Measurements from ENCODE around the gene ADIPOR2. TPM values are rescaled to one million over a fixed set of nuclear protein-coding genes. Genes with fewer than 3 reads are reported as not detected.

The ADIPOR2 gene
- 10 to 100 TPM; 47.6 to 50.5 TPM for total RNA-seq
- polyA plus RNA-seq = 10 to 100 TPM; 14.8 to 15.8 TPM
- long read RNA-seq, donor 1, full-length matches to known transcripts = 1 of 18 reads
- long read RNA-seq, donor 1, partial matches to known transcripts = 1 of 18 reads
- long read RNA-seq, donor 1, other reads (novel, unspliced or antisense) = 16 of 18 reads
- long read RNA-seq, donor 2, full-length matches to known transcripts = 1 of 8 reads
- long read RNA-seq, donor 2, partial matches to known transcripts = 0 of 8 reads
- long read RNA-seq, donor 2, other reads (novel, unspliced or antisense) = 7 of 8 reads

GRCh38 chr12:1690578-1691122 lies at the start of gene ADIPOR2:
ADIPOR2 (plus strand) TSS chr12:1691070; CDS start chr12:1754344, 63,274 bp downstream.
- WGBS, 2 donors = 0 to 1% methylated on average over 57 to 59 of the region's 59 CpGs
- peak within 1 kb of the TSS; percentile 66 to 77 for H3K4me3 ChIP-seq (ENCODE audit: low read length in 2 of 2)
- peak within 1 kb of the TSS; percentile 46 to 65 for H3K27ac ChIP-seq (ENCODE audit: low read depth in 1 of 2, low read length in 2 of 2)
- no peaks in the 10 kb centered on the region for H3K4me1 ChIP-seq (ENCODE audit: control insufficient read depth in 1 of 2, insufficient read depth in 2 of 2, low read length in 2 of 2)
- no peaks in the 10 kb centered on the region for H3K27me3 ChIP-seq (ENCODE audit: control insufficient read depth in 1 of 2, insufficient read depth in 2 of 2, low read length in 1 of 2)
- intact Hi-C loops (cut with DNase I) = loop anchor here (2.0 to 10.0 kb wide), 3 partner anchors 30 to 84 kb away; no protein-coding TSS in a partner anchor
- peak; percentile 98 for DNase-seq
- H3K36me3 ChIP-seq (ENCODE audit: control insufficient read depth in 1 of 2, insufficient read depth in 2 of 2, low read length in 1 of 2) = no peaks in the 10 kb centered on the region
- no peaks in the 10 kb centered on the region for H3K9me3 ChIP-seq (ENCODE audit: control insufficient read depth, low read length)
- ATAC-seq (ENCODE audit: low FRiP score) = peak; percentile 99

- Histone ChIP-seq H3K9me3 (ENCODE audit: control insufficient read depth, low read length) (no peaks in the 10 kb centered on the region), H3K4me3 (ENCODE audit: low read length in 2 of 2) (no peak overlapping the region), H3K4me1 (ENCODE audit: control insufficient read depth in 1 of 2, insufficient read depth in 2 of 2, low read length in 2 of 2) (no peaks in the 10 kb centered on the region), H3K27ac (ENCODE audit: low read depth in 1 of 2, low read length in 2 of 2) (no peak overlapping the region), H3K27me3 (ENCODE audit: control insufficient read depth in 1 of 2, insufficient read depth in 2 of 2, low read length in 1 of 2) (no peaks in the 10 kb centered on the region), H3K36me3 (ENCODE audit: control insufficient read depth in 1 of 2, insufficient read depth in 2 of 2, low read length in 1 of 2) (no peaks in the 10 kb centered on the region)
- WGBS, 2 donors = 94 to 96% methylated on average over 7 of the region's 7 CpGs
- ATAC-seq (ENCODE audit: low FRiP score) (no peak), DNase-seq (no peak)
- intact Hi-C loops (cut with DNase I) = no loop called here
Measured at GRCh38 chr12:1642513-1642912, 48.4 kb upstream of the ADIPOR2 start.

GRCh38 chr12:1643043-1643442 lies 47.8 kb upstream of the ADIPOR2 start:
- Histone ChIP-seq H3K27me3 (ENCODE audit: control insufficient read depth in 1 of 2, insufficient read depth in 2 of 2, low read length in 1 of 2) (no peaks in the 10 kb centered on the region), H3K36me3 (ENCODE audit: control insufficient read depth in 1 of 2, insufficient read depth in 2 of 2, low read length in 1 of 2) (no peaks in the 10 kb centered on the region), H3K4me3 (ENCODE audit: low read length in 2 of 2) (no peak overlapping the region), H3K27ac (ENCODE audit: low read depth in 1 of 2, low read length in 2 of 2) (no peak overlapping the region), H3K4me1 (ENCODE audit: control insufficient read depth in 1 of 2, insufficient read depth in 2 of 2, low read length in 2 of 2) (no peaks in the 10 kb centered on the region), H3K9me3 (ENCODE audit: control insufficient read depth, low read length) (no peaks in the 10 kb centered on the region)
- WGBS, 2 donors = 92% methylated on average over 9 of the region's 9 CpGs
- ATAC-seq (ENCODE audit: low FRiP score) (no peak), DNase-seq (no peak)
- intact Hi-C loops (cut with DNase I) = no loop called here

GRCh38 chr12:1643905-1644533 lies 46.9 kb upstream of the ADIPOR2 start:
- Histone ChIP-seq H3K27ac (ENCODE audit: low read depth in 1 of 2, low read length in 2 of 2) (no peak overlapping the region), H3K4me1 (ENCODE audit: control insufficient read depth in 1 of 2, insufficient read depth in 2 of 2, low read length in 2 of 2) (no peaks in the 10 kb centered on the region)

GRCh38 chr12:1644534-1645438 lies 46.1 kb upstream of the ADIPOR2 start:
- intact Hi-C loops (cut with DNase I) = no loop called here
- Histone ChIP-seq H3K27ac (ENCODE audit: low read depth in 1 of 2, low read length in 2 of 2) (no peak overlapping the region), H3K9me3 (ENCODE audit: control insufficient read depth, low read length) (no peaks in the 10 kb centered on the region), H3K4me3 (ENCODE audit: low read length in 2 of 2) (no peak overlapping the region), H3K27me3 (ENCODE audit: control insufficient read depth in 1 of 2, insufficient read depth in 2 of 2, low read length in 1 of 2) (no peaks in the 10 kb centered on the region), H3K4me1 (ENCODE audit: control insufficient read depth in 1 of 2, insufficient read depth in 2 of 2, low read length in 2 of 2) (no peaks in the 10 kb centered on the region), H3K36me3 (ENCODE audit: control insufficient read depth in 1 of 2, insufficient read depth in 2 of 2, low read length in 1 of 2) (no peaks in the 10 kb centered on the region)
- DNase-seq (peak; percentile 91 to 92), ATAC-seq (ENCODE audit: low FRiP score) (peak; percentile 51)
- WGBS, 2 donors = 16 to 21% methylated on average over 15 of the region's 15 CpGs

More at GRCh38 chr12:1643905-1644533, 46.9 kb upstream of the ADIPOR2 start:
- DNase-seq = no peak
- H3K36me3 ChIP-seq (ENCODE audit: control insufficient read depth in 1 of 2, insufficient read depth in 2 of 2, low read length in 1 of 2) = no peaks in the 10 kb centered on the region
- no peaks in the 10 kb centered on the region for H3K27me3 ChIP-seq (ENCODE audit: control insufficient read depth in 1 of 2, insufficient read depth in 2 of 2, low read length in 1 of 2)
- WGBS, 2 donors = 16 to 28% methylated on average over 7 of the region's 7 CpGs
- no peaks in the 10 kb centered on the region for H3K9me3 ChIP-seq (ENCODE audit: control insufficient read depth, low read length)
- ATAC-seq (ENCODE audit: low FRiP score) = peak; percentile 39
- intact Hi-C loops (cut with DNase I) = no loop called here
- no peak overlapping the region for H3K4me3 ChIP-seq (ENCODE audit: low read length in 2 of 2)

GRCh38 chr12:1645819-1646218 lies 45.1 kb upstream of the ADIPOR2 start:
- Histone ChIP-seq H3K36me3 (ENCODE audit: control insufficient read depth in 1 of 2, insufficient read depth in 2 of 2, low read length in 1 of 2) (no peaks in the 10 kb centered on the region), H3K27me3 (ENCODE audit: control insufficient read depth in 1 of 2, insufficient read depth in 2 of 2, low read length in 1 of 2) (no peaks in the 10 kb centered on the region), H3K4me1 (ENCODE audit: control insufficient read depth in 1 of 2, insufficient read depth in 2 of 2, low read length in 2 of 2) (no peaks in the 10 kb centered on the region), H3K27ac (ENCODE audit: low read depth in 1 of 2, low read length in 2 of 2) (no peak overlapping the region), H3K9me3 (ENCODE audit: control insufficient read depth, low read length) (no peaks in the 10 kb centered on the region), H3K4me3 (ENCODE audit: low read length in 2 of 2) (no peak overlapping the region)
- DNase-seq (no peak), ATAC-seq (ENCODE audit: low FRiP score) (no peak)
- 97 to 98% methylated on average over 29 of the region's 29 CpGs for WGBS, 2 donors
- intact Hi-C loops (cut with DNase I) = no loop called here

GRCh38 chr12:1646569-1647284 lies 44.1 kb upstream of the ADIPOR2 start:
- no peak overlapping the region for H3K27ac ChIP-seq (ENCODE audit: low read depth in 1 of 2, low read length in 2 of 2)
- ATAC-seq (ENCODE audit: low FRiP score) (no peak), DNase-seq (no peak)
- H3K36me3 ChIP-seq (ENCODE audit: control insufficient read depth in 1 of 2, insufficient read depth in 2 of 2, low read length in 1 of 2) = no peaks in the 10 kb centered on the region
- H3K4me1 ChIP-seq (ENCODE audit: control insufficient read depth in 1 of 2, insufficient read depth in 2 of 2, low read length in 2 of 2) = no peaks in the 10 kb centered on the region
- no peaks in the 10 kb centered on the region for H3K9me3 ChIP-seq (ENCODE audit: control insufficient read depth, low read length)
- no peaks in the 10 kb centered on the region for H3K27me3 ChIP-seq (ENCODE audit: control insufficient read depth in 1 of 2, insufficient read depth in 2 of 2, low read length in 1 of 2)
- WGBS, 2 donors = 93% methylated on average over 21 of the region's 21 CpGs
- intact Hi-C loops (cut with DNase I) = no loop called here
- no peak overlapping the region for H3K4me3 ChIP-seq (ENCODE audit: low read length in 2 of 2)

GRCh38 chr12:1647285-1647669 lies 43.6 kb upstream of the ADIPOR2 start:
- H3K9me3 ChIP-seq (ENCODE audit: control insufficient read depth, low read length) = no peaks in the 10 kb centered on the region
- WGBS, 2 donors = 93 to 95% methylated on average over 3 of the region's 3 CpGs
- no peaks in the 10 kb centered on the region for H3K27me3 ChIP-seq (ENCODE audit: control insufficient read depth in 1 of 2, insufficient read depth in 2 of 2, low read length in 1 of 2)
- ATAC-seq (ENCODE audit: low FRiP score) (no peak), DNase-seq (no peak)
- no peaks in the 10 kb centered on the region for H3K36me3 ChIP-seq (ENCODE audit: control insufficient read depth in 1 of 2, insufficient read depth in 2 of 2, low read length in 1 of 2)
- no peak overlapping the region for H3K4me3 ChIP-seq (ENCODE audit: low read length in 2 of 2)
- no peaks in the 10 kb centered on the region for H3K4me1 ChIP-seq (ENCODE audit: control insufficient read depth in 1 of 2, insufficient read depth in 2 of 2, low read length in 2 of 2)
- intact Hi-C loops (cut with DNase I) = no loop called here
- H3K27ac ChIP-seq (ENCODE audit: low read depth in 1 of 2, low read length in 2 of 2) = no peak overlapping the region
